Esophagus (tissue), 2 donors: ENCODE results near the gene ASPSCR1. TPM values are rescaled to one million over a fixed set of nuclear protein-coding genes. Genes with fewer than 3 reads are reported as not detected.

Experiments
- H3K27ac ChIP-seq, 2 donors: one replicate each; pipeline ENCODE4 v1.5.1; 2013; ENCODE audit warnings: low read depth in 2 of 2, mild to moderate bottlenecking in 2 of 2, inconsistent platforms in 1 of 2, low read length in 1 of 2, moderate library complexity in 1 of 2
- H3K27me3 ChIP-seq, 2 donors: one replicate each; pipeline ENCODE4 v1.6.1; 2013; ENCODE audit warnings: low read length in 2 of 2, control low read depth in 1 of 2, mild to moderate bottlenecking in 1 of 2; ENCODE audit not compliant: insufficient read depth in 2 of 2, control insufficient read depth in 1 of 2
- H3K36me3 ChIP-seq, 2 donors: one replicate each; pipeline ENCODE4 v1.6.1; 2013; ENCODE audit warnings: low read length in 1 of 2; ENCODE audit not compliant: control insufficient read depth in 2 of 2, insufficient read depth in 2 of 2
- H3K4me1 ChIP-seq, 2 donors: one replicate each; pipeline ENCODE4 v1.6.1; 2013; ENCODE audit warnings: low read length in 1 of 2; ENCODE audit not compliant: control insufficient read depth in 2 of 2, insufficient read depth in 2 of 2
- H3K4me3 ChIP-seq, 2 donors: one replicate each; pipeline ENCODE4 v1.5.1; 2013; ENCODE audit warnings: low read length in 2 of 2, mild to moderate bottlenecking in 2 of 2, low read depth in 1 of 2, moderate library complexity in 1 of 2
- H3K9me3 ChIP-seq, 2 donors: one replicate each; pipeline ENCODE4 v1.6.1; 2013; ENCODE audit warnings: mild to moderate bottlenecking in 2 of 2, low read depth in 1 of 2, low read length in 1 of 2, moderate library complexity in 1 of 2; ENCODE audit not compliant: control insufficient read depth in 2 of 2, insufficient read depth in 1 of 2
- WGBS, 2 donors: extraction: QIAGEN DNeasy Blood & Tissue Kit; methylation state at CpG; one replicate each; pipeline ENCODE4 v1.1.7; 2013; 5-methylcytosine and 5-hydroxymethylcytosine counted together
- polyA plus RNA-seq, 2 donors: library from polyadenylated mRNA; stranded (reverse); fragments of 200-250 nt; gene quantifications; one replicate each; pipeline ENCODE4 v1.2.3, GENCODE V29; 2013
- donor health status: healthy with polysubstance abuse.
- donor health status: Bipolar disorder and iron deficiency.

The ASPSCR1 gene
- polyA plus RNA-seq, 2 donors: 19.1 to 29.8 TPM

GRCh38 chr17:81954131-81955057, 23.0 kb upstream of the ASPSCR1 start:
- H3K27ac ChIP-seq: no peak overlapping the region
- H3K4me3 ChIP-seq: no peak overlapping the region
- no peaks in the 10 kb centered on the region for H3K36me3 ChIP-seq
- 82 to 86% methylated on average over 19 of the region's 19 CpGs for WGBS, 2 donors
- no peaks in the 10 kb centered on the region for H3K4me1 ChIP-seq
- no peaks in the 10 kb centered on the region for H3K27me3 ChIP-seq
- H3K9me3 ChIP-seq: no peaks in the 10 kb centered on the region

DNA sequence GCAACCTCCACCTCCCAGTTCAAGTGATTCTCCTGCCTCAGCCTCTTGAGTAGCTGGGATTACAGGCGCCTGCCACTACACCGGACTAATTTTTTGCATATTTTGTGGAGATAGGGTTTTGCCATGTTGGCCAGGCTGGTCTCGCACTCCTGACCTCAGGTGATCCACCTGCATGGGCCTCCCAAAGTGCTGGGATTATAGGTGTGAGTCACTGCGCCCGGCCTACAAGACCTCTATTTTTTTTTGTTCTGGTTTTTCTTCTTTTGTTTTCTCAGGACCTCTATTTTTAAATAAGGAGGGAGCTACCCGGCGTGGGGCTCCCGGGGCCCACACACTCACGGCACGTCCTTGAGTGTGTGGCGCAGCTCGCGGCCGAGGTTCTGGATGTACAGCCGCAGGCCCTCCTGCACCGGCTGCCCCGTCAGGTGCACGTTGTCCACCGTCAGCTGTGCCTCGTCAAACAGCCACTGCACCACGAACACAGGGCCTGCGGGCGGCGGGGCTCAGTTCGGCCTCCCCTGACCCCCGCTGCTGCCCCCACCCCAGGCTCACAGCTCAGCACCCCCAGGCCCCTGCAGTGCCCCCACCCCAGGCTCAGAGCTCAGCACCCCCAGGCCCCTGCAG, 22.3 kb upstream of the ASPSCR1 start:
- Histone ChIP-seq H3K9me3 (no peaks in the 10 kb centered on the region), H3K27ac (no peak overlapping the region), H3K4me3 (no peak overlapping the region), H3K36me3 (no peaks in the 10 kb centered on the region), H3K27me3 (peaks cover 0 to 3% of the 10 kb centered on the region in 2 donors), H3K4me1 (peaks cover 0 to 3% of the 10 kb centered on the region in 2 donors)
- 84 to 85% methylated on average over 26 of the region's 26 CpGs for WGBS, 2 donors

DNA sequence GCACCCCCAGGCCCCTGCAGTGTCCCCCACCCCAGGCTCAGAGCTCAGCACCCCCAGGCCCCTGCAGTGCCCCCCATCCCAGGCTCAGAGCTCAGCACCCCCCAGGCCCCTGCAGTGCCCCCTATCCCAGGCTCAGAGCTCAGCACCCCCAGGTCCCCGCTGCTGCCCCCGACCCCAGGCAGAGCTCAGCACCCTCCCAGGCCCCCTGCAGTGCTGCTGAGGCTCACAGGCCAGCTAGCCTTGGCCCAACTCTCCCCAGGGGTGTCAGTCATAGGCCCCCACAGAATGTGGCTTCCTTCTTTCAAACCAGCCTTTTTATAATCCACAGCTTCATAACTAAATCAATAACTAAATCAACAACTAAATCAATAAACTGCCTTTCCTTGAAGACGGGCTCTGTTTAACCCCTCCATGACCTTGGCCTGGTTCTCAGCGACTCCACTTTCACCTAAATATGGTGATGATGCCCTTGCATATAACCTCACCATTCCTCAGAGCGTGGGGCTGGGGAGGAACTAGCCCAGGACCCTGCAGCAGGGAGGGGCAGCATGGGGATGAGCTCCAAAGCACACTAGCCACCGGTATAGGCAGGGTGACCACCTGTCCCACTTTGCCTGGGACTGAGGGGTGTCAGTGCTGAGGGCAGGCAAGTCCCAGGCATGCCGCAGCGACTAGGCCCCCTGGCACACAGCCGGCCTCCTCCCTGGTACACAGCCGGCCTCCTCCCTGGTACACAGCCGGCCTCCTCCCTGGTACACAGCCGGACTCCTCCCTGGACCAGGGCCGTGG, 21.5 kb upstream of the ASPSCR1 start:
- H3K9me3 ChIP-seq: no peaks in the 10 kb centered on the region
- H3K36me3 ChIP-seq: no peaks in the 10 kb centered on the region
- H3K27me3 ChIP-seq: peaks cover 0 to 8% of the 10 kb centered on the region in 2 donors
- peaks cover 0 to 7% of the 10 kb centered on the region in 2 donors for H3K4me1 ChIP-seq
- H3K27ac ChIP-seq: no peak overlapping the region
- no peak overlapping the region for H3K4me3 ChIP-seq
- WGBS, 2 donors: 78 to 86% methylated on average over 13 of the region's 13 CpGs

- no peak overlapping the region for H3K27ac ChIP-seq
- peaks cover 0 to 7% of the 10 kb centered on the region in 2 donors for H3K4me1 ChIP-seq
- WGBS, 2 donors: 84 to 87% methylated on average over 45 of the region's 45 CpGs
Measured at GRCh38 chr17:81956607-81957589, 20.5 kb upstream of the ASPSCR1 start.

GRCh38 chr17:81957691-81958432, 19.6 kb upstream of the ASPSCR1 start:
- Histone ChIP-seq H3K27me3 (peaks cover 0 to 11% of the 10 kb centered on the region in 2 donors), H3K27ac (no peak overlapping the region), H3K4me1 (peaks cover 0 to 7% of the 10 kb centered on the region in 2 donors), H3K4me3 (no peak overlapping the region), H3K9me3 (no peaks in the 10 kb centered on the region), H3K36me3 (no peaks in the 10 kb centered on the region)
- WGBS, 2 donors: 84 to 85% methylated on average over 19 of the region's 19 CpGs

More at GRCh38 chr17:81956607-81957589, 20.5 kb upstream of the ASPSCR1 start:
- Histone ChIP-seq H3K9me3 (no peaks in the 10 kb centered on the region), H3K4me3 (no peak overlapping the region), H3K27me3 (peaks cover 0 to 11% of the 10 kb centered on the region in 2 donors), H3K36me3 (no peaks in the 10 kb centered on the region)

DNA sequence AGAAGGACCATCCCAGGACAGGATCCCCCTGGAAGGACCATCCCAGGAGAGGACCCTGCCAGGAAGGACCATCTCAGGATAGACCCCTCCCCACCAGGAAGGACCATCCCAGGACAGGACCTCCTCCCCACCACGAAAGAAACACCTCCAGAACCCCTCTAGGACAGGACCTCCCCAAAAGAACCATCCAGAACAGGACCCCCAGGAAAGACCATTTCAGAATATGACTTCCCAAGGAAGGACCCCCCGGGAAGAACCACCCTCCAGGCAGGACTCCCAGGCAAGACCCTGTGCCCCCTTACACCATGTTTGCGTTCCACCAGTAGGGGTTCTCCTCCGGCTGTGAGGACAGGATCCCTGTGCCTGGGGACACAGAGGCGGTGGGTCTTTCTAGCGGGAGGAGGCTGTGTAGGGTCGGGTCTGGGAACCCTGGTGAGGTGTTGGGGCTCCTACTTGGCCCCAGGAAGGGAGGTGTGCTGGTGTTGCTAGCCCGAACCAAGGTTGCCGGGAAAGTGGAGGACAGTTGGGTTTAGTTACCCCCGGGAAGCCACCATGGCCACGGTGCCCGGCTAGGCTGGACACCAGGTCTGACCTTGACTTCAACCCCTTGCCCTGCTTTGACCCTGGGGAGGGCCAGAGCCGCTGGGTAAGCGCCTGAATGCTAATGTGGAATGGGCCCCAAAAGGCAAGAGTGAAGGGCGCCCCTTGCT, 18.6 kb upstream of the ASPSCR1 start:
- Histone ChIP-seq H3K9me3 (no peaks in the 10 kb centered on the region), H3K27me3 (peaks cover 0 to 11% of the 10 kb centered on the region in 2 donors), H3K4me3 (no peak overlapping the region), H3K4me1 (peaks cover 0 to 7% of the 10 kb centered on the region in 2 donors), H3K27ac (no peak overlapping the region), H3K36me3 (no peaks in the 10 kb centered on the region)
- 55 to 61% methylated on average over 15 of the region's 15 CpGs for WGBS, 2 donors

- Histone ChIP-seq H3K27ac (no peak overlapping the region), H3K27me3 (peaks cover 0 to 11% of the 10 kb centered on the region in 2 donors), H3K4me3 (peak overlapping the region; percentile 44), H3K36me3 (no peaks in the 10 kb centered on the region), H3K9me3 (no peaks in the 10 kb centered on the region), H3K4me1 (peaks cover 0 to 7% of the 10 kb centered on the region in 2 donors)
- 2% methylated on average over 83 to 112 of the region's 112 CpGs for WGBS, 2 donors
Measured at GRCh38 chr17:81959362-81960129, 17.9 kb upstream of the ASPSCR1 start.
